Endothelial cell of umbilical vein (primary cell): ENCODE data around the gene F2. TPM values are rescaled to one million over a fixed set of nuclear protein-coding genes. Genes with fewer than 3 reads are reported as not detected.

Experiments used
- BruUV-seq: library from RNA; stranded (reverse); fragments of 400-500 nt; replicated peaks from 2 replicates; lab custom pipeline; 2021; lab: Mats Ljungman, UMichigan
- CTCF ChIA-PET: fragments of 300-600, 350-600 bp; sonication (Branson Sonifier 250); formaldehyde crosslinking; loops from one replicate; lab custom pipeline; 2021; ENCODE audit warnings: antibody characterized with exemption, inconsistent platforms; lab: Charles Lee
- POLR2A ChIA-PET: fragments of 300-600, 350-600 bp; sonication (Branson Sonifier 250); formaldehyde crosslinking; loops from one replicate; lab custom pipeline; 2021; ENCODE audit warnings: antibody characterized with exemption, inconsistent platforms; lab: Charles Lee
- DNase-seq: peaks from one replicate; pipeline ENCODE4 v3.0.0-alpha.2; 2011; ENCODE audit warnings: low read depth, low spot score
- FAIRE-seq: peaks from 2 replicates; lab custom pipeline; 2011; peaks lifted over from hg19 to GRCh38; lab: Jason Lieb, UNC
- H2AFZ ChIP-seq: 2 replicates; pipeline ENCODE4 v1.6.0; 2012; ENCODE audit warnings: low read depth, low read length, control low read depth, inconsistent platforms
- H3K27ac ChIP-seq: 2 replicates; pipeline ENCODE4 v1.5.1; 2011; ENCODE audit warnings: low read depth, mild to moderate bottlenecking, control low read depth, low read length, moderate library complexity; ENCODE audit not compliant: insufficient read depth
- H3K27me3 ChIP-seq, 2 experiments: 2 replicates each; pipeline versions ENCODE4 v1.6.0 to v1.6.1; 2011; ENCODE audit warnings: low read length in 2 of 2, mixed read lengths in 1 of 2; ENCODE audit not compliant: control insufficient read depth in 2 of 2, insufficient read depth in 2 of 2
- H3K36me3 ChIP-seq, 2 experiments: 2 replicates in 1 of 2; 3 replicates in 1 of 2; pipeline ENCODE4 v1.5.1; 2011; ENCODE audit warnings: low read length in 2 of 2, mild to moderate bottlenecking in 1 of 2, moderate library complexity in 1 of 2; ENCODE audit not compliant: control insufficient read depth in 2 of 2, insufficient read depth in 2 of 2; ENCODE audit errors: extremely low read depth in 1 of 2
- H3K4me1 ChIP-seq: 3 replicates; pipeline ENCODE4 v1.5.1; 2011; ENCODE audit warnings: mild to moderate bottlenecking, low read length; ENCODE audit not compliant: control insufficient read depth, insufficient read depth; ENCODE audit errors: extremely low read depth
- H3K4me2 ChIP-seq: 2 replicates; pipeline ENCODE4 v1.6.1; 2011; ENCODE audit warnings: low read length, control low read depth, mixed read lengths; ENCODE audit not compliant: insufficient read depth
- H3K4me3 ChIP-seq, 3 experiments: fragments of 200-600 bp in 1 of 3; sonication (generic), shearing (Covaris generic) in 1 of 3; replicated peaks in 1 of 3; 2 replicates each; pipeline ENCODE4 v1.5.1; 2011 to 2016; ENCODE audit warnings: control low read depth in 3 of 3, low read length in 3 of 3, mild to moderate bottlenecking in 2 of 3, inconsistent platforms in 1 of 3, low read depth in 1 of 3, moderate library complexity in 1 of 3; ENCODE audit not compliant: insufficient read depth in 1 of 3
- H3K79me2 ChIP-seq: 2 replicates; pipeline ENCODE4 v1.6.0; 2012; ENCODE audit warnings: low read length, inconsistent platforms; ENCODE audit not compliant: control insufficient read depth, insufficient read depth
- H3K9ac ChIP-seq: replicated peaks from 2 replicates; pipeline ENCODE3; 2011; ENCODE audit warnings: low read length, control low read depth; ENCODE audit not compliant: insufficient read depth; ENCODE audit errors: extremely low read depth
- H3K9me1 ChIP-seq: replicated peaks from 3 replicates; pipeline ENCODE4 v1.6.0; 2011; ENCODE audit warnings: mild to moderate bottlenecking, low read length; ENCODE audit not compliant: control insufficient read depth, insufficient read depth; ENCODE audit errors: extremely low read depth
- H3K9me3 ChIP-seq: replicated peaks from 2 replicates; pipeline ENCODE4 v1.5.1; 2012; ENCODE audit warnings: low read length, inconsistent platforms; ENCODE audit not compliant: control insufficient read depth, insufficient read depth
- H4K20me1 ChIP-seq: replicated peaks from 2 replicates; pipeline ENCODE3; 2011; ENCODE audit warnings: mild to moderate bottlenecking, low read length; ENCODE audit not compliant: control insufficient read depth, insufficient read depth; ENCODE audit errors: extremely low read depth
- CTCF ChIP-seq, 2 donors: IDR thresholded peaks; 1 replicate in 1 of 2; 2 replicates in 1 of 2; pipeline ENCODE4 v1.5.1; 2011; ENCODE audit warnings: low read length in 2 of 2, mild to moderate bottlenecking in 2 of 2, moderate library complexity in 2 of 2, control low read depth in 1 of 2, inconsistent platforms in 1 of 2, low read depth in 1 of 2; ENCODE audit not compliant: insufficient read depth in 1 of 2; ENCODE audit errors: extremely low read depth in 1 of 2
- EZH2 ChIP-seq: IDR thresholded peaks from 2 replicates; pipeline ENCODE4 v1.6.1; 2012; ENCODE audit warnings: borderline replicate concordance, low read depth, mild to moderate bottlenecking, moderate library complexity, low read length, inconsistent platforms; ENCODE audit not compliant: severe bottlenecking
- FOS ChIP-seq: IDR thresholded peaks from 2 replicates; pipeline ENCODE4 v1.6.1; 2011; ENCODE audit warnings: mild to moderate bottlenecking, low read length, moderate library complexity, borderline replicate concordance; ENCODE audit not compliant: insufficient read depth
- GATA2 ChIP-seq: IDR thresholded peaks from 2 replicates; pipeline ENCODE4 v1.7.0; 2011; ENCODE audit warnings: low read depth, mild to moderate bottlenecking, moderate library complexity, mixed read lengths, low read length; ENCODE audit not compliant: insufficient read length, insufficient read depth
- JUN ChIP-seq: IDR thresholded peaks from 2 replicates; pipeline ENCODE4 v1.6.1; 2011; ENCODE audit warnings: borderline replicate concordance, low read depth; ENCODE audit not compliant: insufficient read length, insufficient read depth
- MYC ChIP-seq: IDR thresholded peaks from one replicate; pipeline ENCODE4 v1.6.1; 2011; ENCODE audit warnings: mild to moderate bottlenecking, low read depth, low read length
- POLR2A ChIP-seq: IDR thresholded peaks from 2 replicates; pipeline ENCODE4 v1.6.1; 2012; ENCODE audit warnings: low read depth, mild to moderate bottlenecking, control low read depth, low read length
- POLR2AphosphoS5 ChIP-seq: IDR thresholded peaks from 2 replicates; pipeline ENCODE4 v1.6.1; 2012; ENCODE audit warnings: low read depth, mild to moderate bottlenecking, control low read depth, low read length, moderate library complexity; ENCODE audit not compliant: insufficient read depth
- dilution Hi-C: fragments of 300-500 bp; cut with MboI; formaldehyde crosslinking; loops from one replicate; pipeline ENCODE4 v1.15.0; 2019; ENCODE audit warnings: low sequenced_read_pairs; ENCODE audit not compliant: extremely low pct_ligation_motif_present
- intact Hi-C: fragments of 100-400 bp; cut with micrococcal nuclease; formaldehyde crosslinking; loops from one replicate; pipeline ENCODE4 v1.10.0; 2022
- polyA plus RNA-seq, 4 experiments: library from polyadenylated mRNA; depleted of rRNA in 3 of 4; stranded (reverse) in 3 of 4; unstranded in 1 of 4; fragments of >200 nt; gene quantifications; 2 replicates each; pipeline versions ENCODE4 v1.2.1 to v1.2.3, GENCODE V29; 2011 to 2012; ENCODE audit warnings: missing spikeins in 1 of 4
- total RNA-seq: library from RNA; stranded (reverse); gene quantifications from 2 replicates; pipeline ENCODE4 v1.2.3, GENCODE V29; 2021
- TF ChIP-seq, protein P1 (sequence below): IDR thresholded peaks from 2 replicates; pipeline ENCODE4 v1.6.1; 2011; ENCODE audit not compliant: insufficient read depth, insufficient read length

The F2 gene
- total and polyA plus RNA-seq, 2 donors (not counting 3 experiments of a cell fraction or from before 2014, with no cell fraction given) = 0.04 TPM; not detected in 1

GRCh38 chr11:46759196-46759595 is 40.2 kb downstream of the F2 start:
- H3K4me3 ChIP-seq = no peak overlapping the region
- no peak for FAIRE-seq
- peaks cover 18 to 39% of the 10 kb centered on the region in 2 experiments for H3K36me3 ChIP-seq
- H3K4me2 ChIP-seq = no peak overlapping the region
- no peak overlapping the region for H3K9ac ChIP-seq
- no peak for DNase-seq
- H3K79me2 ChIP-seq = no peaks in the 10 kb centered on the region
- H3K9me3 ChIP-seq = no peaks in the 10 kb centered on the region
- no peaks in the 10 kb centered on the region for H3K9me1 ChIP-seq
- intact Hi-C loops = no loop called here
- dilution Hi-C loops = no loop called here
- CTCF ChIA-PET = no interaction called here
- POLR2A ChIA-PET = no interaction called here
- no peak overlapping the region for H2AFZ ChIP-seq
- BruUV-seq = no TSS peak
- TF ChIP-seq JUN (no peak), POLR2A (no peak), POLR2AphosphoS5 (no peak), EZH2 (no peak), GATA2 (no peak), CTCF (IDR thresholded peaks at IDR 0.05; ENCODE audit: extremely low read depth in 1 of 2, insufficient read depth in 1 of 2, low read depth in 1 of 2, low read length in 2 of 2) (no peak), MYC (no peak), FOS (no peak)
- TF ChIP-seq, protein P1, sequence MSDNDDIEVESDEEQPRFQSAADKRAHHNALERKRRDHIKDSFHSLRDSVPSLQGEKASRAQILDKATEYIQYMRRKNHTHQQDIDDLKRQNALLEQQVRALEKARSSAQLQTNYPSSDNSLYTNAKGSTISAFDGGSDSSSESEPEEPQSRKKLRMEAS = no peak
- no peaks in the 10 kb centered on the region for H3K4me1 ChIP-seq
- H3K27me3 ChIP-seq = no peaks in the 10 kb centered on the region
- H4K20me1 ChIP-seq = no peaks in the 10 kb centered on the region
- H3K27ac ChIP-seq = no peak overlapping the region
